ENCODE data around the gene MORC1.

The MORC1 gene

DNA sequence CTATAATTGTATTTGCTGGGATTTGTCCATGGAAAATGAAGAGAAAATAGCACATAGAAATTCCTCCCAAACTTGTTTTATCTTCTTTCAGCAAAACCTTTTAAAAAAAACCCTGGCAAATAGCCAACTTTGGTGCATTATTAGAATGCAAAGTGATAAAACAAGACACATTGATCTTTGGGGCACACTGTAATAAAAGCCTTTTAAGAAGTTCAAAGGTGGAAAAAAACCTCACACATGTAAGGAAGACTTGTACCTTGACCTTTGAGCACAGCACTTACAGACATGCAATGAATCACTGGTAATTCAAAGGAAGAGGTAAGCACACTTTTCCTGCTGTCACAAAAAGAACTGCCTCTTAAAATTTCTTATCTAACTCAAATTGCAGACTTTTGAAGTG, 8.0 kb upstream of the MORC1 start:
- TF ChIP-seq, protein P1, sequence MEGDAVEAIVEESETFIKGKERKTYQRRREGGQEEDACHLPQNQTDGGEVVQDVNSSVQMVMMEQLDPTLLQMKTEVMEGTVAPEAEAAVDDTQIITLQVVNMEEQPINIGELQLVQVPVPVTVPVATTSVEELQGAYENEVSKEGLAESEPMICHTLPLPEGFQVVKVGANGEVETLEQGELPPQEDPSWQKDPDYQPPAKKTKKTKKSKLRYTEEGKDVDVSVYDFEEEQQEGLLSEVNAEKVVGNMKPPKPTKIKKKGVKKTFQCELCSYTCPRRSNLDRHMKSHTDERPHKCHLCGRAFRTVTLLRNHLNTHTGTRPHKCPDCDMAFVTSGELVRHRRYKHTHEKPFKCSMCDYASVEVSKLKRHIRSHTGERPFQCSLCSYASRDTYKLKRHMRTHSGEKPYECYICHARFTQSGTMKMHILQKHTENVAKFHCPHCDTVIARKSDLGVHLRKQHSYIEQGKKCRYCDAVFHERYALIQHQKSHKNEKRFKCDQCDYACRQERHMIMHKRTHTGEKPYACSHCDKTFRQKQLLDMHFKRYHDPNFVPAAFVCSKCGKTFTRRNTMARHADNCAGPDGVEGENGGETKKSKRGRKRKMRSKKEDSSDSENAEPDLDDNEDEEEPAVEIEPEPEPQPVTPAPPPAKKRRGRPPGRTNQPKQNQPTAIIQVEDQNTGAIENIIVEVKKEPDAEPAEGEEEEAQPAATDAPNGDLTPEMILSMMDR (IDR thresholded peaks at IDR 0.05; ENCODE audit: low read depth, low read length): no peak
- no peak overlapping the region for H3K4me3 ChIP-seq (ENCODE audit: low read depth, low read length)

GRCh38 chr3:109122690-109123089, 4.8 kb upstream of the MORC1 start:
- no peak overlapping the region for H3K4me3 ChIP-seq (ENCODE audit: low read depth, low read length)
- TF ChIP-seq, protein P1 (IDR thresholded peaks at IDR 0.05; ENCODE audit: low read depth, low read length): no peak

DNA sequence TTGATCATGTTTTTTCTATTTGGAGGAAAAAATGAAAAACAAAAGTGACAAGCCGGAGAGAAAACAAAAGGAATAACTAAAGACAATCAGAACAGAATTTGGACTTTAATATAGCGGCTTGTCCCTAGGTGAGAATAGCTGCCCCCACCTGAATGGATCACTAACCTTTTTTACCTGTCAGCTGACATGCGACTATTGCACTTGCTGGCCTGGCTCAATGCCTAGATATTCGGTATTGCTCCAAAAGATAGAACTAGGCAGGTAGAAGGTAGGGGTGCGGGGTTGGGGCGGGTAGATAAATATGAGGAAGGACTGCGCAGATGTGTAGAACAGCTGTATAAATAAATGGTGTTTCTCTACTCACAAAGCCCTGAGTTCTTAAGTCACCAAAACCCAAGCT, 650 bp upstream of the MORC1 start:
- TF ChIP-seq, protein P1 (IDR thresholded peaks at IDR 0.05; ENCODE audit: low read depth, low read length): no peak

DNA sequence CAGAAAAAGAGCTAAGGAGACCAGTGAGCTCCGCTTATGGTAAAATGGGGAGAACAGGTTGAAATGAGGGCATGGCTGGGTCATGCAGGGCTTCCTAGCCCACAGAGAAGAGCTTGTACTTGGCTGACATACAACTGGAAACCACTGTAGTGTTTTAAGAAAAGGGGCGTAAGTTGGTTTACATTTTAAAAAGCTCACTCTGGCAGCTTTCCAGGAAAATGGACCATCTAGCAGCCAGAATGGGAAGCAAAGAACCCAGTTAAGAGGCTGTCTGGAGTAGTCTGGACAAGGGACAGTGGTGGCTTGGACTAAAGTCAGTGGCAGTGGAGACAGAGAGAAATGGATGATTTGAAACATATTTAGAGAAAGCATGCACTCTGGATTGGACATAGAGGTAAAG, 1.9 kb downstream of the MORC1 start:
- TF ChIP-seq, protein P1 (IDR thresholded peaks at IDR 0.05; ENCODE audit: low read depth, low read length): no peak
- H3K4me3 ChIP-seq (ENCODE audit: low read depth, low read length): no peak overlapping the region

More for the DNA sequence above, 650 bp upstream of the MORC1 start:
- H3K4me3 ChIP-seq (ENCODE audit: low read depth, low read length): no peak overlapping the region

DNA sequence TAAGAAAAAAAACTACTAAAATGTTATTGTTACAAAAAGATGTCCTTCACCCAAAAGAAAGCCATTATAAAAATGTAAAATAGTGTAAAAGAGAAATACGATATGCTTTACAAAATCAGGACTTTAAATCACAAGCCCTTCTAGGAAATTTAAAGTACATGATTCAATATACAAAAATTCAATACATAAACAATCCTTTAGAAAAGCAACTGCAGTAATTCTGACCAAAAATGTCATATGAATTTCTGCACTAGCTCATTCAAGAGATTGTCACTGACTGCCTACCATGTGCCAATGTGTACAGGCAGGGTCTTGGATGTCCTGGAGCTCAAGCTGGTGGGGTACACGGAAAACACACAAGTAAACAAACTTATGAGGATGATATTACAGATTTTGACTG, 2.5 kb downstream of the MORC1 start:
- no peak overlapping the region for H3K4me3 ChIP-seq (ENCODE audit: low read depth, low read length)
- TF ChIP-seq, protein P1 (IDR thresholded peaks at IDR 0.05; ENCODE audit: low read depth, low read length): no peak

DNA sequence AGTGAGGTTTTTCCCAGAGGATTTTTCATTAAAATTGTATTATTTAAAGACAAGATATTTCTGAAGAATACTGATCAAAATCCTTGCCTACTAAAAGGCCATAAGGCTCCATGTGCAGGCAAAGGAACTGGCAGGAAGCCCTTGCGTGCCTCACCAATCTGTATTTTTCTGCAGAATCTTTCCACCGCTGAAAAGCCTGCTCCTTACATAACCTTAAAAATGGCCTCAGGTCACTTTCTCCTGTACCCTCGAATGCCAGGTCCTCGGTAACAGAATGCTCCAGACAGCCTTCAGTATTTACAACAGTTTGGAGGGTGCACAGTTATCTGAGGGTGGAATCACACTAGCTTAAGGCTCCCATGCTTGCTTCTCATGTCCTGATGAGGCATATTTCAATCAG, 3.2 kb downstream of the MORC1 start:
- H3K4me3 ChIP-seq (ENCODE audit: low read depth, low read length): no peak overlapping the region
- TF ChIP-seq, protein P1 (IDR thresholded peaks at IDR 0.05; ENCODE audit: low read depth, low read length): no peak

DNA sequence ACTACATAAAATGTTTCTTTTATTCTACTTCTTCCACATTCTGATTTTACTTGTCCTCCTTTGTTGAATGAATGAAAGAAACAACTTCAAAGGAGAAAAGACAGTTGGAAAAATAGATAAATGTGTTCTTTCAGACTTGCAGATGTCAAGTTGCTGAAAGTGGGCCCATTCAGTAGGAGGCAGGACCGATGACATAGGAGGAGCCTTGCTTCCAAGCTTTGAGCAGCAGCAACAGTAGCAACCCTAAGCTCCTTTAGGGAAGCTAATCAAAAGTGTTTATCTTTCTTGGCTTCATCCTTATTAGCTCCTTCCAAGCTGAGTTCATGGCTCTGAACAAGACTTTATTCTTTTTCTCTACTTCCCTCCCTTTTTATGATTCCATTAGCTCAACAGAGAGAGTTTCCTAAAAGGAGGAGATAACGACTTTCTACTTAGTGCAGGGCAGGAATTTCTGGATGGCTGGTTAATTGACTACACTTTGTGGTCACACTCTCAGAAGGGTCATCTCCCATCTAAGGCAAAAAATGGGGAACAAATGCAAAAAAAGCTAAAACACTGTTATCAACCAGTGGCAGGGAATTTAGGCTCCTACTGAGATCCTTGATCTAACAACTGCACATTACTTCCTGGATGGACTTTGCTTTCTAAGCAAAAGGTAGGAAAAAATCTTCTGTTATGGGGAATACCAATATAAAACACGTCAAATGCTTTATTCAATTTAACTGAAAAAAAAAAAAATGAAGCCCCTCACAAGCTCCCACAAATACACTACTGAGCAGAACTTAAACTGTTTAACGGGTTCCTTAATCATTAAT, 4.8 kb downstream of the MORC1 start:
- no peak overlapping the region for H3K4me3 ChIP-seq (ENCODE audit: low read depth, low read length)
- TF ChIP-seq, protein P1 (IDR thresholded peaks at IDR 0.05; ENCODE audit: low read depth, low read length): no peak

Data from WI38 (cell line).